ENCODE data around the gene ZCCHC8. TPM values are rescaled to one million over a fixed set of nuclear protein-coding genes. Genes with fewer than 3 reads are reported as not detected.
"Not testable (repeated sequence)": the region's sequence is repeated elsewhere in the genome, so short reads cannot be mapped to it uniquely, and the experiment has no call there.

ZCCHC8 gene
- total and polyA plus RNA-seq, 2 of the 8 experiments (the other 6 are each of a cell fraction or from before 2014, with no cell fraction given) = 13.8 to 28.9 TPM

GRCh38 chr12:122489038-122489437 lies 11.7 kb downstream of the ZCCHC8 start (continued):
- TF ChIP-seq HDAC2 (IDR thresholded peaks at IDR 0.05; ENCODE audit: borderline replicate concordance in 1 of 2, low read depth in 2 of 2, low read length in 2 of 2) (no peak), BCL11A (IDR thresholded peaks at IDR 0.05; ENCODE audit: low read depth in 2 of 2, low read length in 2 of 2) (no peak), SP4 (IDR thresholded peaks at IDR 0.05; ENCODE audit: low read length) (no peak), RNF2 (IDR thresholded peaks at IDR 0.05; ENCODE audit: borderline replicate concordance, low read depth, low read length, missing control alignments, poor library complexity, severe bottlenecking) (no peak), MAX (IDR thresholded peaks at IDR 0.05) (no peak), TEAD4 (IDR thresholded peaks at IDR 0.05; ENCODE audit: low read depth, low read length) (no peak)

- not testable (repeated sequence) for H2BK12ac ChIP-seq (ENCODE audit: low read depth, low read length); H3K23ac ChIP-seq (ENCODE audit: insufficient read length); H3K23me2 ChIP-seq (ENCODE audit: low read depth, low read length); H3K9me3 ChIP-seq (ENCODE audit: insufficient read depth in 2 of 2, low read depth in 1 of 2, low read length in 1 of 2); H2AFZ ChIP-seq (ENCODE audit: low read length); H3K9ac ChIP-seq (replicated peaks in 1 of 4; ENCODE audit: extremely low read depth in 1 of 4, low read depth in 3 of 4, low read length in 3 of 4); H3K56ac ChIP-seq (replicated peaks; ENCODE audit: insufficient read length, low read depth, low read length); H4K91ac ChIP-seq (replicated peaks; ENCODE audit: insufficient read length, low read length); H3K14ac ChIP-seq (ENCODE audit: insufficient read length); H3K4me1 ChIP-seq (replicated peaks in 1 of 4; ENCODE audit: control insufficient read depth in 3 of 4, insufficient read depth in 4 of 4, low read length in 3 of 4); H4K5ac ChIP-seq (ENCODE audit: insufficient read length, low read depth, low read length); H3K18ac ChIP-seq (ENCODE audit: extremely low read depth, low read length); H3K79me1 ChIP-seq (ENCODE audit: low read depth, low read length); H2AK5ac ChIP-seq (ENCODE audit: low read depth, low read length); H3K4me3 ChIP-seq (ENCODE audit: extremely low read depth in 1 of 4, insufficient read depth in 2 of 4, low read depth in 3 of 4, low read length in 4 of 4); H2BK20ac ChIP-seq (ENCODE audit: low read length); H3K79me2 ChIP-seq (ENCODE audit: control insufficient read depth in 1 of 2, insufficient read depth in 2 of 2, low read length in 2 of 2); H4K8ac ChIP-seq (ENCODE audit: extremely low read depth, insufficient read depth, low read length); H4K20me1 ChIP-seq (replicated peaks in 1 of 2; ENCODE audit: control insufficient read depth in 1 of 2, insufficient read depth in 2 of 2, low read length in 2 of 2); H2BK120ac ChIP-seq (replicated peaks; ENCODE audit: low read depth, low read length); FAIRE-seq; H2BK15ac ChIP-seq (ENCODE audit: low read length); H3K27me3 ChIP-seq (replicated peaks in 1 of 4; ENCODE audit: control insufficient read depth in 3 of 4, extremely low read depth in 1 of 4, insufficient read depth in 3 of 4, low read length in 3 of 4); H3K27ac ChIP-seq (ENCODE audit: low read depth, low read length); H3K4ac ChIP-seq (replicated peaks; ENCODE audit: insufficient read length, low read depth, low read length); DNase-seq (ENCODE audit: low read depth in 1 of 2, low spot score in 2 of 2); H3K4me2 ChIP-seq (ENCODE audit: insufficient read depth in 1 of 2, low read depth in 2 of 2, low read length in 2 of 2); H2BK5ac ChIP-seq (ENCODE audit: low read depth, low read length)
- ChIA-PET POLR2A (ENCODE audit: partially characterized antibody) (interaction anchor here (2.3 to 47.9 kb wide), 2 partner anchors 11 to 39 kb away, joined by 23 to 1221 read pairs; partner anchors contain the start of genes KNTC1, RSRC2 and ZCCHC8), CTCF (ENCODE audit: partially characterized antibody) (interaction anchor here (0.7 kb wide), 1 partner anchor 170 kb away, joined by 3 read pairs; no protein-coding TSS in a partner anchor)
- H3K36me3 ChIP-seq (ENCODE audit: control insufficient read depth in 2 of 4, insufficient read depth in 4 of 4, low read length in 3 of 4) = peaks cover 13 to 85% (median 48%) of the 10 kb centered on the region in 4 experiments
- WGBS, 2 experiments (ENCODE audit: extremely low coverage in 1 of 2, insufficient coverage in 1 of 2, insufficient read length in 1 of 2, insufficient replicate concordance in 2 of 2, low coverage in 1 of 2, low lambda C conversion rate in 2 of 2, missing lambda C conversion rate in 1 of 2) = 88% methylated on average over 3 of the region's 3 CpGs; no CpG with 5 or more reads in 1 of the 2 experiments
Observed at GRCh38 chr12:122487807-122488206, 12.9 kb downstream of the ZCCHC8 start.

Measured in H1 (cell line).